CD8-positive, alpha-beta memory T cell (primary cell): ENCODE data around the gene NFKBIA. TPM values are rescaled to one million over a fixed set of nuclear protein-coding genes. Genes with fewer than 3 reads are reported as not detected.
A peak's percentile ranks its signal among the peaks of the same experiment; 100 is the strongest.

Experiments used
- CTCF ChIA-PET: fragments of 350-600 bp; sonication (Branson Sonifier 250); formaldehyde crosslinking; loops from one replicate; lab custom pipeline; 2021; ENCODE audit warnings: antibody characterized with exemption; lab: Charles Lee
- POLR2A ChIA-PET: fragments of 350-600 bp; sonication (Branson Sonifier 250); formaldehyde crosslinking; loops from one replicate; lab custom pipeline; 2021; ENCODE audit warnings: antibody characterized with exemption; lab: Charles Lee
- DNase-seq, 5 donors: peaks; one replicate each; pipeline versions ENCODE4 v3.0.0 to v3.0.0-alpha.2; 2020 to 2022; ENCODE audit warnings: mixed read lengths in 1 of 5
- H3K27ac ChIP-seq: one replicate; pipeline ENCODE4 v1.7.0; 2013; ENCODE audit warnings: low read depth, mild to moderate bottlenecking, low read length, moderate library complexity
- H3K27me3 ChIP-seq: 2 replicates; pipeline ENCODE4 v1.7.0; 2013; ENCODE audit warnings: low read length, mild to moderate bottlenecking; ENCODE audit not compliant: insufficient read depth, poor library complexity, severe bottlenecking
- H3K36me3 ChIP-seq: 2 replicates; pipeline ENCODE4 v1.7.0; 2013; ENCODE audit warnings: mild to moderate bottlenecking, low read length, moderate library complexity; ENCODE audit not compliant: insufficient read depth
- H3K4me1 ChIP-seq: 2 replicates; pipeline ENCODE4 v1.7.0; 2013; ENCODE audit warnings: mild to moderate bottlenecking, low read length, moderate library complexity; ENCODE audit not compliant: insufficient read depth
- H3K4me3 ChIP-seq: 2 replicates; pipeline ENCODE4 v1.7.0; 2013; ENCODE audit warnings: mild to moderate bottlenecking, low read length
- H3K9me3 ChIP-seq: 2 replicates; pipeline ENCODE4 v1.7.0; 2013; ENCODE audit warnings: mild to moderate bottlenecking, low read length
- H3K27ac Mint-ChIP-seq, 8 donors: one replicate each; pipeline ENCODE4 v1.8.0; 2020 to 2021; ENCODE audit warnings: mixed read lengths in 8 of 8, mild to moderate bottlenecking in 6 of 8, inconsistent platforms in 3 of 8, moderate library complexity in 3 of 8
- H3K27me3 Mint-ChIP-seq, 2 donors: one replicate each; pipeline ENCODE4 v1.8.0; 2020 to 2021; ENCODE audit warnings: mixed read lengths in 2 of 2, mild to moderate bottlenecking in 1 of 2, moderate library complexity in 1 of 2
- H3K36me3 Mint-ChIP-seq, 3 donors: one replicate each; pipeline ENCODE4 v1.8.0; 2020 to 2021; ENCODE audit warnings: mixed read lengths in 3 of 3, inconsistent platforms in 1 of 3, mild to moderate bottlenecking in 1 of 3
- H3K4me1 Mint-ChIP-seq, 3 donors: one replicate each; pipeline ENCODE4 v1.8.0; 2020 to 2021; ENCODE audit warnings: mixed read lengths in 3 of 3, inconsistent platforms in 1 of 3, mild to moderate bottlenecking in 1 of 3
- H3K4me3 Mint-ChIP-seq, 7 donors: one replicate each; pipeline ENCODE4 v1.8.0; 2020 to 2021; ENCODE audit warnings: mixed read lengths in 7 of 7, mild to moderate bottlenecking in 6 of 7, moderate library complexity in 4 of 7, inconsistent platforms in 2 of 7
- H3K9me3 Mint-ChIP-seq, 5 donors: one replicate each; pipeline ENCODE4 v1.8.0; 2020 to 2022; ENCODE audit warnings: mixed read lengths in 5 of 5, mild to moderate bottlenecking in 3 of 5, moderate library complexity in 2 of 5, inconsistent platforms in 1 of 5
- polyA plus RNA-seq: library from polyadenylated mRNA; unstranded; fragments of 300-500 nt; fragmentation: Illumina TruSeq; gene quantifications from one replicate; pipeline ENCODE4 v1.2.3, GENCODE V29; 2021
- total RNA-seq, 2 experiments: library from RNA; stranded (reverse); gene quantifications; one replicate each; pipeline ENCODE4 v1.2.3, GENCODE V29; 2021

The NFKBIA gene
- total and polyA plus RNA-seq, 3 experiments from 2014 or later = 344 to 483 (median 482) TPM

- H3K27me3 ChIP-seq = no peaks in the 10 kb centered on the region
- H3K9me3 ChIP-seq = no peaks in the 10 kb centered on the region
- DNase-seq = no peak
- CTCF ChIA-PET = interaction anchor here (0.8 to 1.3 kb wide), 2 partner anchors 35 to 37 kb away, joined by 3 to 5 read pairs; partner anchors contain the start of gene NFKBIA
- no peak overlapping the region for H3K27ac Mint-ChIP-seq
- no peak overlapping the region for H3K4me3 ChIP-seq
- H3K36me3 ChIP-seq = no peaks in the 10 kb centered on the region
- H3K27me3 Mint-ChIP-seq = no peaks in the 10 kb centered on the region
- no peak overlapping the region for H3K4me3 Mint-ChIP-seq
- peaks cover 0 to 9% (median 0%) of the 10 kb centered on the region in 3 donors for H3K36me3 Mint-ChIP-seq
- no peak overlapping the region for H3K27ac ChIP-seq
- H3K4me1 ChIP-seq = peaks cover 27% of the 10 kb centered on the region
- H3K9me3 Mint-ChIP-seq = peaks cover 6 to 12% (median 7%) of the 10 kb centered on the region in 5 donors
- H3K4me1 Mint-ChIP-seq = peaks cover 24 to 38% (median 28%) of the 10 kb centered on the region in 3 donors
- POLR2A ChIA-PET = no interaction called here
These were observed 34.8 kb downstream of the NFKBIA start for GRCh38 chr14:35369701-35370191.

GRCh38 chr14:35368583-35369392 is 35.8 kb downstream of the NFKBIA start:
- Histone ChIP-seq H3K4me1 (peaks cover 27% of the 10 kb centered on the region), H3K36me3 (no peaks in the 10 kb centered on the region), H3K9me3 (no peaks in the 10 kb centered on the region), H3K27ac (peak overlapping the region; percentile 54), H3K27me3 (no peaks in the 10 kb centered on the region), H3K4me3 (no peak overlapping the region)
- Mint-ChIP-seq H3K4me3 (peak overlapping the region in 1 of 7 donors; percentile 39), H3K36me3 (peaks cover 0 to 9% (median 0%) of the 10 kb centered on the region in 3 donors), H3K27ac (peak overlapping the region in 5 of 8 donors; percentile 29 to 73 (median 66)), H3K27me3 (no peaks in the 10 kb centered on the region), H3K4me1 (peaks cover 24 to 38% (median 28%) of the 10 kb centered on the region in 3 donors), H3K9me3 (peaks cover 6 to 12% (median 7%) of the 10 kb centered on the region in 5 donors)
- ChIA-PET CTCF (interaction anchor here (0.8 to 1.3 kb wide), 7 partner anchors 9 to 47 kb away, joined by 3 to 5 read pairs (median 3); partner anchors contain the start of gene NFKBIA), POLR2A (interaction anchor here (3.0 kb wide), 1 partner anchor 34 kb away, joined by 34 read pairs; the partner anchor contains the start of gene NFKBIA)
- no peak for DNase-seq

- Mint-ChIP-seq H3K4me3 (peak overlapping the region in 2 of 7 donors; percentile 39 to 51), H3K27me3 (no peaks in the 10 kb centered on the region), H3K4me1 (peaks cover 24 to 38% (median 28%) of the 10 kb centered on the region in 3 donors), H3K36me3 (peaks cover 0 to 9% (median 0%) of the 10 kb centered on the region in 3 donors), H3K9me3 (peaks cover 6 to 12% (median 7%) of the 10 kb centered on the region in 5 donors), H3K27ac (peak overlapping the region in 7 of 8 donors; percentile 52 to 79 (median 67))
- peak overlapping the region; percentile 54 for H3K27ac ChIP-seq
- no peak overlapping the region for H3K4me3 ChIP-seq
- H3K27me3 ChIP-seq = no peaks in the 10 kb centered on the region
- H3K36me3 ChIP-seq = no peaks in the 10 kb centered on the region
- POLR2A ChIA-PET = interaction anchor here (3.0 kb wide), 1 partner anchor 35 kb away, joined by 34 read pairs; the partner anchor contains the start of gene NFKBIA
- no peaks in the 10 kb centered on the region for H3K9me3 ChIP-seq
- CTCF ChIA-PET = interaction anchor here (0.8 to 1.4 kb wide), 8 partner anchors 10 to 139 kb away, joined by 3 to 4 read pairs (median 3); no protein-coding TSS in a partner anchor
- DNase-seq = no peak
- H3K4me1 ChIP-seq = peaks cover 27% of the 10 kb centered on the region
These were observed 36.4 kb downstream of the NFKBIA start for GRCh38 chr14:35368139-35368460.

GRCh38 chr14:35367056-35367372 is 37.5 kb downstream of the NFKBIA start:
- Mint-ChIP-seq H3K27ac (peak overlapping the region in 5 of 8 donors; percentile 42 to 81 (median 72)), H3K4me1 (peaks cover 24 to 38% (median 28%) of the 10 kb centered on the region in 3 donors), H3K9me3 (peaks cover 6 to 12% (median 7%) of the 10 kb centered on the region in 5 donors), H3K4me3 (peak overlapping the region in 2 of 7 donors; percentile 19 to 57), H3K36me3 (peaks cover 0 to 9% (median 0%) of the 10 kb centered on the region in 3 donors), H3K27me3 (no peaks in the 10 kb centered on the region)
- H3K4me3 ChIP-seq = no peak overlapping the region
- CTCF ChIA-PET = interaction anchor here (1.1 to 1.4 kb wide), 2 partner anchors 53 to 105 kb away, joined by 3 read pairs; no protein-coding TSS in a partner anchor
- peak overlapping the region; percentile 54 for H3K27ac ChIP-seq
- no peak for DNase-seq
- H3K4me1 ChIP-seq = peaks cover 27% of the 10 kb centered on the region
- H3K36me3 ChIP-seq = no peaks in the 10 kb centered on the region
- no peaks in the 10 kb centered on the region for H3K27me3 ChIP-seq
- POLR2A ChIA-PET = interaction anchor here (0.7 to 3.0 kb wide), 2 partner anchors 36 to 52 kb away, joined by 3 to 34 read pairs; partner anchors contain the start of gene NFKBIA
- no peaks in the 10 kb centered on the region for H3K9me3 ChIP-seq

GRCh38 chr14:35366521-35366976 is 38.0 kb downstream of the NFKBIA start:
- Histone ChIP-seq H3K9me3 (no peaks in the 10 kb centered on the region), H3K27me3 (no peaks in the 10 kb centered on the region), H3K4me1 (peaks cover 27% of the 10 kb centered on the region), H3K36me3 (no peaks in the 10 kb centered on the region), H3K27ac (peak overlapping the region; percentile 54), H3K4me3 (no peak overlapping the region)
- Mint-ChIP-seq H3K9me3 (peaks cover 6 to 12% (median 7%) of the 10 kb centered on the region in 5 donors), H3K4me1 (peaks cover 24 to 38% (median 28%) of the 10 kb centered on the region in 3 donors), H3K27ac (peak overlapping the region in 2 of 8 donors; percentile 42 to 47), H3K36me3 (peaks cover 0 to 9% (median 0%) of the 10 kb centered on the region in 3 donors), H3K4me3 (no peak overlapping the region), H3K27me3 (no peaks in the 10 kb centered on the region)
- ChIA-PET POLR2A (interaction anchor here (3.0 kb wide), 1 partner anchor 36 kb away, joined by 34 read pairs; the partner anchor contains the start of gene NFKBIA), CTCF (interaction anchor here (1.1 to 1.5 kb wide), 2 partner anchors 27 to 52 kb away, joined by 3 read pairs; no protein-coding TSS in a partner anchor)
- no peak for DNase-seq

- Histone ChIP-seq H3K4me3 (no peak overlapping the region), H3K36me3 (no peaks in the 10 kb centered on the region), H3K27me3 (no peaks in the 10 kb centered on the region), H3K4me1 (peaks cover 27% of the 10 kb centered on the region), H3K9me3 (no peaks in the 10 kb centered on the region), H3K27ac (peak overlapping the region; percentile 54)
- H3K27ac Mint-ChIP-seq = peak overlapping the region in 1 of 8 donors; percentile 72
- peaks cover 24 to 38% (median 28%) of the 10 kb centered on the region in 3 donors for H3K4me1 Mint-ChIP-seq
- H3K4me3 Mint-ChIP-seq = no peak overlapping the region
- POLR2A ChIA-PET = interaction anchor here (3.0 kb wide), 1 partner anchor 37 kb away, joined by 34 read pairs; the partner anchor contains the start of gene NFKBIA
- CTCF ChIA-PET = interaction anchor here (1.1 to 1.5 kb wide), 2 partner anchors 28 to 39 kb away, joined by 3 to 7 read pairs; partner anchors contain the start of gene NFKBIA
- DNase-seq = no peak
- H3K27me3 Mint-ChIP-seq = no peaks in the 10 kb centered on the region
- H3K36me3 Mint-ChIP-seq = peaks cover 0 to 5% (median 0%) of the 10 kb centered on the region in 3 donors
- peaks cover 4 to 7% (median 4%) of the 10 kb centered on the region in 5 donors for H3K9me3 Mint-ChIP-seq
These were observed 38.5 kb downstream of the NFKBIA start for GRCh38 chr14:35366056-35366451.
